RWPE2 (cell line): ENCODE measurements around the gene ABCB1.

Experiments
- ATAC-seq: fragments of 200-7000 bp; cut with Tn5 transposase; 3 replicates; pipeline ENCODE4 v1.9.1; 2021; ENCODE audit warnings: low read depth
- DNase-seq: peaks from one replicate; pipeline ENCODE4 v3.0.0-alpha.2; 2020; ENCODE audit warnings: low spot score
- H3K27ac ChIP-seq: fragments of 450-650 bp; 2 replicates; pipeline ENCODE4 v1.5.1; 2017; ENCODE audit warnings: mild to moderate bottlenecking; ENCODE audit not compliant: poor library complexity, severe bottlenecking
- H3K27me3 ChIP-seq: fragments of 250-450 bp; sonication (Bioruptor Pico); 2 replicates; pipeline ENCODE4 v1.5.1; 2021; ENCODE audit warnings: mild to moderate bottlenecking, moderate library complexity; ENCODE audit not compliant: insufficient read depth, poor library complexity, severe bottlenecking
- H3K36me3 ChIP-seq: fragments of 250-450 bp; sonication (Bioruptor Pico); 2 replicates; pipeline ENCODE4 v1.5.1; 2020; ENCODE audit warnings: low read depth, mild to moderate bottlenecking, moderate library complexity
- H3K4me1 ChIP-seq: fragments of 250-450 bp; sonication (Bioruptor Pico); 2 replicates; pipeline ENCODE4 v1.5.1; 2021; ENCODE audit warnings: mild to moderate bottlenecking, moderate library complexity; ENCODE audit not compliant: insufficient read depth, poor library complexity, severe bottlenecking
- H3K4me3 ChIP-seq: fragments of 250-450 bp; sonication (Bioruptor Pico); 2 replicates; pipeline ENCODE4 v1.5.1; 2021; ENCODE audit warnings: mild to moderate bottlenecking, moderate library complexity; ENCODE audit not compliant: severe bottlenecking
- H3K9me3 ChIP-seq: fragments of 250-450 bp; sonication (Bioruptor Pico); 2 replicates; pipeline ENCODE4 v1.5.1; 2021; ENCODE audit warnings: mild to moderate bottlenecking, moderate library complexity; ENCODE audit not compliant: severe bottlenecking
- CTCF ChIP-seq: fragments of 450-650 bp; IDR thresholded peaks from one replicate; pipeline ENCODE4 v1.5.1; 2017; ENCODE audit warnings: mild to moderate bottlenecking, moderate library complexity; ENCODE audit not compliant: poor library complexity, severe bottlenecking

The ABCB1 gene

GRCh38 chr7:87534072-87534471 is 66.6 kb downstream of the ABCB1 start:
- Histone ChIP-seq H3K36me3 (no peaks in the 10 kb centered on the region), H3K27ac (no peak overlapping the region), H3K27me3 (no peaks in the 10 kb centered on the region), H3K9me3 (no peaks in the 10 kb centered on the region), H3K4me1 (no peaks in the 10 kb centered on the region), H3K4me3 (no peak overlapping the region)
- TF ChIP-seq CTCF: no peak
- ATAC-seq (no peak), DNase-seq (no peak)

- Histone ChIP-seq H3K9me3 (no peaks in the 10 kb centered on the region), H3K27ac (no peak overlapping the region), H3K4me1 (no peaks in the 10 kb centered on the region), H3K27me3 (no peaks in the 10 kb centered on the region), H3K36me3 (no peaks in the 10 kb centered on the region), H3K4me3 (no peak overlapping the region)
- DNase-seq (no peak), ATAC-seq (no peak)
- TF ChIP-seq CTCF: no peak
Measured at GRCh38 chr7:87530126-87530525, 70.6 kb downstream of the ABCB1 start.

GRCh38 chr7:87528730-87529129 is 72.0 kb downstream of the ABCB1 start:
- no peaks in the 10 kb centered on the region for H3K4me1 ChIP-seq
- no peak overlapping the region for H3K27ac ChIP-seq
- ATAC-seq (no peak), DNase-seq (no peak)
- H3K36me3 ChIP-seq: no peaks in the 10 kb centered on the region
- TF ChIP-seq CTCF: no peak
- no peaks in the 10 kb centered on the region for H3K27me3 ChIP-seq
- no peaks in the 10 kb centered on the region for H3K9me3 ChIP-seq
- H3K4me3 ChIP-seq: no peak overlapping the region

GRCh38 chr7:87518735-87519134 is 81.9 kb downstream of the ABCB1 start:
- Histone ChIP-seq H3K36me3 (no peaks in the 10 kb centered on the region), H3K4me1 (no peaks in the 10 kb centered on the region), H3K9me3 (no peaks in the 10 kb centered on the region), H3K27me3 (no peaks in the 10 kb centered on the region), H3K4me3 (no peak overlapping the region), H3K27ac (no peak overlapping the region)
- DNase-seq (no peak), ATAC-seq (no peak)
- no peak for TF ChIP-seq CTCF

GRCh38 chr7:87517891-87518290 is 82.8 kb downstream of the ABCB1 start:
- no peaks in the 10 kb centered on the region for H3K36me3 ChIP-seq
- no peak for ATAC-seq
- H3K27ac ChIP-seq: no peak overlapping the region
- no peak for DNase-seq
- no peak for TF ChIP-seq CTCF
- H3K27me3 ChIP-seq: no peaks in the 10 kb centered on the region
- H3K4me1 ChIP-seq: no peaks in the 10 kb centered on the region
- H3K9me3 ChIP-seq: no peaks in the 10 kb centered on the region
- no peak overlapping the region for H3K4me3 ChIP-seq
